Heart left ventricle (tissue), 13 donors: Measurements from ENCODE around the gene CCDC88B.

ENCODE experiments used
- POLR2A ChIP-seq, 2 donors: fragments of 450-650 bp; IDR thresholded peaks; one replicate each; pipeline ENCODE4 v1.6.1; 2017; ENCODE audit warnings: antibody characterized with exemption in 2 of 2, mild to moderate bottlenecking in 2 of 2, moderate library complexity in 2 of 2
- TF ChIP-seq, protein P1 (sequence below), 12 donors: fragments of 200-600 bp; sonication (generic) in 4 of 12; IDR thresholded peaks; one replicate each; pipeline versions ENCODE4 v1.5.0 to v1.8.0; 2018 to 2022; ENCODE audit warnings: antibody characterized with exemption in 12 of 12, mild to moderate bottlenecking in 5 of 12
- donor health status: ischemic (EF 13 %, LVEDD 7.1; RV severe dilation, severe dysfunction).
- donor health status: DM: no; HTN: yes; CAD: no.
- donor health status: DM: no; HTN: no; CAD: no.
- donor health status: ischemic (EF 25% LVEDD 6.9; RV normal size, moderate dysfunction).
- donor health status: ischemic (EF 25% LVEDD 5.7; RV mildly dilated, moderate dysfunction).
- donor health status: ischemic (EF 35%, LVEDD 5.7; RV mildly dilated, moderate dysfunction).
- donor health status: nonischemic (EF 11% LVEDD 7.7; RV severe dilation, severe dysfunction).
- donor health status: DM: yes; HTN: yes; CAD: no.
- donor health status: PGD.
- donor health status: ischemic (EF 29% LVEDD 5.4; RV normal size, mild dysfunction).
- donor health status: nonischemic (EF 23%, LVEDD 6.1; RV moderate dilation, normal function).

DNA sequence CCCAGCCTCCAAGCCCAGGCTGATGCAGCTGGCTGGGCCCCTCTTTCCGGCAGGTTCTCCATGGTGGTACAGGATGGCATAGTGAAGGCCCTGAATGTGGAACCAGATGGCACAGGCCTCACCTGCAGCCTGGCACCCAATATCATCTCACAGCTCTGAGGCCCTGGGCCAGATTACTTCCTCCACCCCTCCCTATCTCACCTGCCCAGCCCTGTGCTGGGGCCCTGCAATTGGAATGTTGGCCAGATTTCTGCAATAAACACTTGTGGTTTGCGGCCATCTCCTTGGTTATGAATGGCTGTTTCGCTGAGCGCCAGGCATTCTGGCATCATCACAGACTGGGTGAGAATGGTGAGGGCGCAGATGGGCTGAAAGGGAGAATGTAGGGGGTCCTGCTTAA is 18.5 kb upstream of the CCDC88B start:
- TF ChIP-seq, protein P1, sequence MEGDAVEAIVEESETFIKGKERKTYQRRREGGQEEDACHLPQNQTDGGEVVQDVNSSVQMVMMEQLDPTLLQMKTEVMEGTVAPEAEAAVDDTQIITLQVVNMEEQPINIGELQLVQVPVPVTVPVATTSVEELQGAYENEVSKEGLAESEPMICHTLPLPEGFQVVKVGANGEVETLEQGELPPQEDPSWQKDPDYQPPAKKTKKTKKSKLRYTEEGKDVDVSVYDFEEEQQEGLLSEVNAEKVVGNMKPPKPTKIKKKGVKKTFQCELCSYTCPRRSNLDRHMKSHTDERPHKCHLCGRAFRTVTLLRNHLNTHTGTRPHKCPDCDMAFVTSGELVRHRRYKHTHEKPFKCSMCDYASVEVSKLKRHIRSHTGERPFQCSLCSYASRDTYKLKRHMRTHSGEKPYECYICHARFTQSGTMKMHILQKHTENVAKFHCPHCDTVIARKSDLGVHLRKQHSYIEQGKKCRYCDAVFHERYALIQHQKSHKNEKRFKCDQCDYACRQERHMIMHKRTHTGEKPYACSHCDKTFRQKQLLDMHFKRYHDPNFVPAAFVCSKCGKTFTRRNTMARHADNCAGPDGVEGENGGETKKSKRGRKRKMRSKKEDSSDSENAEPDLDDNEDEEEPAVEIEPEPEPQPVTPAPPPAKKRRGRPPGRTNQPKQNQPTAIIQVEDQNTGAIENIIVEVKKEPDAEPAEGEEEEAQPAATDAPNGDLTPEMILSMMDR (IDR thresholded peaks at IDR 0.05): no peak
- no peak for TF ChIP-seq POLR2A (IDR thresholded peaks at IDR 0.05)
